ENCODE data around the gene ACOT12.

Gene ACOT12

GRCh38 chr5:81317536-81317935 is 76.4 kb downstream of the ACOT12 start:
- TF ChIP-seq ZNF274 (IDR thresholded peaks at IDR 0.05; ENCODE audit: low read depth, low read length) (no peak), SUZ12 (IDR thresholded peaks at IDR 0.05; ENCODE audit: extremely low read depth, insufficient read depth, insufficient read length) (no peak), YY1 (IDR thresholded peaks at IDR 0.05; ENCODE audit: insufficient read depth, insufficient read length) (no peak)
- no peak for DNase-seq (ENCODE audit: low read depth, low spot score)
- H3K9me3 ChIP-seq (ENCODE audit: insufficient read depth, low read length): no peaks in the 10 kb centered on the region
- no peaks in the 10 kb centered on the region for H3K4me1 ChIP-seq (ENCODE audit: insufficient read depth, insufficient read length)
- no peak overlapping the region for H3K9ac ChIP-seq (ENCODE audit: insufficient read length, low read depth)
- H3K27me3 ChIP-seq (ENCODE audit: insufficient read depth, insufficient read length): no peaks in the 10 kb centered on the region
- peaks cover 6% of the 10 kb centered on the region for H3K36me3 ChIP-seq (ENCODE audit: insufficient read depth, insufficient read length, low read length)
- H3K4me3 ChIP-seq (ENCODE audit: insufficient read length, low read depth): no peak overlapping the region

DNA sequence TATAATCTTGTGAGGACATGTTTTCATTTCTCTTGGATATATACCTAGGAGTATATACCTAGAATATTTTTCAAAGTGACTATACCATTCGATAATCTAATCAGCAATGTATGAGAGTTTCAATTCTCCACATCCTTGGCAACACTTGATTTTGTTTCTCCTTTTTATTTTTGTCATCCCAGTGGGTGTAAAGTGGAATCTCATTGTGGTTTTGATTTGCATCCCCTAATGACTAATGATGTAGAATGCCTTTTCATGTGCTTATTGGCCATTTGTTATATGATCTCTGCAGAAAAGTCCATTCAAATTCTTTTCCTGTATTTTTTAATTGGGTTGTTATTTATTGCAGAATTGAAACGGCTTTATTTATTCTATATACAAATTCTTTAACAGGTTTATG is 77.4 kb downstream of the ACOT12 start:
- Histone ChIP-seq H3K9ac (ENCODE audit: insufficient read length, low read depth) (no peak overlapping the region), H3K27me3 (ENCODE audit: insufficient read depth, insufficient read length) (no peaks in the 10 kb centered on the region), H3K4me1 (ENCODE audit: insufficient read depth, insufficient read length) (no peaks in the 10 kb centered on the region), H3K4me3 (ENCODE audit: insufficient read length, low read depth) (no peak overlapping the region), H3K36me3 (ENCODE audit: insufficient read depth, insufficient read length, low read length) (peaks cover 16% of the 10 kb centered on the region), H3K9me3 (ENCODE audit: insufficient read depth, low read length) (no peaks in the 10 kb centered on the region)
- DNase-seq (ENCODE audit: low read depth, low spot score): no peak
- TF ChIP-seq YY1 (IDR thresholded peaks at IDR 0.05; ENCODE audit: insufficient read depth, insufficient read length) (no peak), SUZ12 (IDR thresholded peaks at IDR 0.05; ENCODE audit: extremely low read depth, insufficient read depth, insufficient read length) (no peak), ZNF274 (IDR thresholded peaks at IDR 0.05; ENCODE audit: low read depth, low read length) (no peak)

- Histone ChIP-seq H3K4me1 (ENCODE audit: insufficient read depth, insufficient read length) (no peaks in the 10 kb centered on the region), H3K27me3 (ENCODE audit: insufficient read depth, insufficient read length) (no peaks in the 10 kb centered on the region), H3K4me3 (ENCODE audit: insufficient read length, low read depth) (no peak overlapping the region), H3K9me3 (ENCODE audit: insufficient read depth, low read length) (no peaks in the 10 kb centered on the region), H3K36me3 (ENCODE audit: insufficient read depth, insufficient read length, low read length) (peaks cover 23% of the 10 kb centered on the region), H3K9ac (ENCODE audit: insufficient read length, low read depth) (no peak overlapping the region)
- DNase-seq (ENCODE audit: low read depth, low spot score): no peak
- TF ChIP-seq YY1 (IDR thresholded peaks at IDR 0.05; ENCODE audit: insufficient read depth, insufficient read length): no peak
- no peak for TF ChIP-seq SUZ12 (IDR thresholded peaks at IDR 0.05; ENCODE audit: extremely low read depth, insufficient read depth, insufficient read length)
- TF ChIP-seq ZNF274 (IDR thresholded peaks at IDR 0.05; ENCODE audit: low read depth, low read length): no peak
Observed at GRCh38 chr5:81315830-81316229, 78.1 kb downstream of the ACOT12 start.

DNA sequence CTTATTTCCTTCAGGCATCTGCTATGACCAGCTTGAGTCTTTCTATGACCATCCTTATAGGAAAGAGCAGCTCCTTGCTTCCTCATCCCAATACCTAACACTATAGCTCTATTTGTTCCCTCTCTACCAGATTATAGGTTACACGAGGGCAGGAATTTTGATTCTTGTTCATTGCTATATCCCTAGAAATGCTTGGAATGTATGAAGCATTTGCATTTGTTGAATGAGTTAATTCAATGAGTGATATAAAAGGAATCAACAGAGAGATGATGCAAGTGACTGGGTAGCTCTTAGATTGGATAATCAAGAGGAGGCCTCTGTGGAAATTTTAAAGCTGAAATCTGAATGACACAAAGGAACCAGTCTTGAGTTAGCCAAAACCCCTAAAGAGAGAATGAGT is 78.6 kb downstream of the ACOT12 start:
- no peak for DNase-seq (ENCODE audit: low read depth, low spot score)
- Histone ChIP-seq H3K4me3 (ENCODE audit: insufficient read length, low read depth) (no peak overlapping the region), H3K27me3 (ENCODE audit: insufficient read depth, insufficient read length) (no peaks in the 10 kb centered on the region), H3K36me3 (ENCODE audit: insufficient read depth, insufficient read length, low read length) (peaks cover 28% of the 10 kb centered on the region), H3K4me1 (ENCODE audit: insufficient read depth, insufficient read length) (no peaks in the 10 kb centered on the region), H3K9me3 (ENCODE audit: insufficient read depth, low read length) (no peaks in the 10 kb centered on the region), H3K9ac (ENCODE audit: insufficient read length, low read depth) (no peak overlapping the region)
- TF ChIP-seq SUZ12 (IDR thresholded peaks at IDR 0.05; ENCODE audit: extremely low read depth, insufficient read depth, insufficient read length): no peak
- no peak for TF ChIP-seq ZNF274 (IDR thresholded peaks at IDR 0.05; ENCODE audit: low read depth, low read length)
- TF ChIP-seq YY1 (IDR thresholded peaks at IDR 0.05; ENCODE audit: insufficient read depth, insufficient read length): no peak

DNA sequence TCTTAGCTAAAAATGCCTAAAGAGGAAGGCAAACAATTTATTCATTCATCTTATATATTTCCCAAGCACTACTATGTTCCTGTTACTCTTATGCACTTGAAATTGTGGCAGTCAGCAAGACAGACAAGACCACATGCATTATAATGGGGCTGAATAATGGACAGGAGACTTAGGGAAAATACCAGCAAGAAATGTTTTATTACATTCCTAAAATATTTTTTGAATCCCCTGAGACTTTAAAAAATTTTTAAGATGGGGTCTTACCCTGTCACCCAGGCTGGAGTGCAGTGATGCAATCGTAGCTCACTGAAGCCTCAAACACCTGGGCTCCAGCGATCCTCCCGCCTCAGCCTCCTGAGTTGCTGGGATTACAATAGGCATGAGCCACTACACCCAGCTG is 79.4 kb downstream of the ACOT12 start:
- Histone ChIP-seq H3K4me1 (ENCODE audit: insufficient read depth, insufficient read length) (no peaks in the 10 kb centered on the region), H3K4me3 (ENCODE audit: insufficient read length, low read depth) (no peak overlapping the region), H3K27me3 (ENCODE audit: insufficient read depth, insufficient read length) (no peaks in the 10 kb centered on the region), H3K36me3 (ENCODE audit: insufficient read depth, insufficient read length, low read length) (peaks cover 35% of the 10 kb centered on the region), H3K9ac (ENCODE audit: insufficient read length, low read depth) (no peak overlapping the region), H3K9me3 (ENCODE audit: insufficient read depth, low read length) (no peaks in the 10 kb centered on the region)
- TF ChIP-seq ZNF274 (IDR thresholded peaks at IDR 0.05; ENCODE audit: low read depth, low read length): no peak
- no peak for TF ChIP-seq YY1 (IDR thresholded peaks at IDR 0.05; ENCODE audit: insufficient read depth, insufficient read length)
- TF ChIP-seq SUZ12 (IDR thresholded peaks at IDR 0.05; ENCODE audit: extremely low read depth, insufficient read depth, insufficient read length): no peak
- no peak for DNase-seq (ENCODE audit: low read depth, low spot score)

GRCh38 chr5:81313686-81314085 is 80.2 kb downstream of the ACOT12 start:
- Histone ChIP-seq H3K27me3 (ENCODE audit: insufficient read depth, insufficient read length) (no peaks in the 10 kb centered on the region), H3K4me1 (ENCODE audit: insufficient read depth, insufficient read length) (no peaks in the 10 kb centered on the region), H3K9ac (ENCODE audit: insufficient read length, low read depth) (no peak overlapping the region), H3K9me3 (ENCODE audit: insufficient read depth, low read length) (no peaks in the 10 kb centered on the region), H3K36me3 (ENCODE audit: insufficient read depth, insufficient read length, low read length) (peaks cover 41% of the 10 kb centered on the region), H3K4me3 (ENCODE audit: insufficient read length, low read depth) (no peak overlapping the region)
- DNase-seq (ENCODE audit: low read depth, low spot score): no peak
- TF ChIP-seq YY1 (IDR thresholded peaks at IDR 0.05; ENCODE audit: insufficient read depth, insufficient read length) (no peak), SUZ12 (IDR thresholded peaks at IDR 0.05; ENCODE audit: extremely low read depth, insufficient read depth, insufficient read length) (no peak), ZNF274 (IDR thresholded peaks at IDR 0.05; ENCODE audit: low read depth, low read length) (no peak)

GRCh38 chr5:81313278-81313677 is 80.7 kb downstream of the ACOT12 start:
- TF ChIP-seq ZNF274 (IDR thresholded peaks at IDR 0.05; ENCODE audit: low read depth, low read length) (no peak), YY1 (IDR thresholded peaks at IDR 0.05; ENCODE audit: insufficient read depth, insufficient read length) (no peak), SUZ12 (IDR thresholded peaks at IDR 0.05; ENCODE audit: extremely low read depth, insufficient read depth, insufficient read length) (no peak)
- peaks cover 44% of the 10 kb centered on the region for H3K36me3 ChIP-seq (ENCODE audit: insufficient read depth, insufficient read length, low read length)
- H3K4me3 ChIP-seq (ENCODE audit: insufficient read length, low read depth): no peak overlapping the region

More at GRCh38 chr5:81313278-81313677, 80.7 kb downstream of the ACOT12 start:
- no peaks in the 10 kb centered on the region for H3K4me1 ChIP-seq (ENCODE audit: insufficient read depth, insufficient read length)
- no peaks in the 10 kb centered on the region for H3K27me3 ChIP-seq (ENCODE audit: insufficient read depth, insufficient read length)
- H3K9me3 ChIP-seq (ENCODE audit: insufficient read depth, low read length): no peaks in the 10 kb centered on the region
- DNase-seq (ENCODE audit: low read depth, low spot score): no peak
- no peak overlapping the region for H3K9ac ChIP-seq (ENCODE audit: insufficient read length, low read depth)
